RWPE1 (cell line): ENCODE measurements around the gene DMRTC2.
"Not testable (repeated sequence)": the region's sequence is repeated elsewhere in the genome, so short reads cannot be mapped to it uniquely, and the experiment has no call there.

Experiments used
- CTCF ChIA-PET: fragments of 350-600 bp; sonication (Branson Sonifier 250); formaldehyde crosslinking; extraction: SDS; loops from one replicate; lab custom pipeline; 2021; lab: Yijun Ruan, JAX
- POLR2A ChIA-PET: fragments of 400-600 bp; formaldehyde crosslinking; extraction: SDS; loops from one replicate; lab custom pipeline; 2020; ENCODE audit warnings: antibody characterized with exemption; ENCODE audit not compliant: low non-redundant PET; lab: Yijun Ruan, JAX
- DNase-seq: peaks from one replicate; pipeline ENCODE4 v3.0.0; 2012; ENCODE audit warnings: low spot score
- H3K27ac ChIP-seq: fragments of 450-650 bp; 2 replicates; pipeline ENCODE4 v1.5.1; 2017
- TF ChIP-seq, protein P1 (sequence below): fragments of 450-650 bp; conservative IDR thresholded peaks from 2 replicates; pipeline ENCODE4 v1.5.1; 2017; ENCODE audit warnings: low read depth, mild to moderate bottlenecking

The DMRTC2 gene

DNA sequence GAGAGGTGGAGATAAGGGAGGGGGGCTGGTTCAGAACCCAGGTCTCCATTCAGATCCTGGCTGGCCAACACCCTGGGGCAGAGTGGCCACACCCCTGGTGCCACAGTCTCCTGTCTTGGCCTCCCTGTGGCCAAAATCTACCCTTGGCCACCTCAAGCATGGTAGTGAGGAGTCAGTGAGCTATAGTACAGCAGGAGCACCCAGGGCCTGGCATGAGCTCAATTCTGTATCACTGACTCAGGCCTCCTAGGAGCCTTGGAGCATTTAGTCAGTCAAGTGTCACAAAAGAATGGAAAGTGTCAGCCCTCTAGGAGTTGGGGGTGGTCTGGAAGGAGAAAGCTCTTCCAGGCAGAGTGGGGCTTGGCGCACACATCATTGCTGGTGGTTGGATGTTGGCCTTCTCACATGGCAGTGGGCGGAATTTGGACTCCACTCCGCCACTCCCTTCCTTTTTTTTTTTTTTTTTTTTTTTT is 25.6 kb downstream of the DMRTC2 start:
- ChIA-PET POLR2A (no interaction called here), CTCF (no interaction called here)
- TF ChIP-seq, protein P1, sequence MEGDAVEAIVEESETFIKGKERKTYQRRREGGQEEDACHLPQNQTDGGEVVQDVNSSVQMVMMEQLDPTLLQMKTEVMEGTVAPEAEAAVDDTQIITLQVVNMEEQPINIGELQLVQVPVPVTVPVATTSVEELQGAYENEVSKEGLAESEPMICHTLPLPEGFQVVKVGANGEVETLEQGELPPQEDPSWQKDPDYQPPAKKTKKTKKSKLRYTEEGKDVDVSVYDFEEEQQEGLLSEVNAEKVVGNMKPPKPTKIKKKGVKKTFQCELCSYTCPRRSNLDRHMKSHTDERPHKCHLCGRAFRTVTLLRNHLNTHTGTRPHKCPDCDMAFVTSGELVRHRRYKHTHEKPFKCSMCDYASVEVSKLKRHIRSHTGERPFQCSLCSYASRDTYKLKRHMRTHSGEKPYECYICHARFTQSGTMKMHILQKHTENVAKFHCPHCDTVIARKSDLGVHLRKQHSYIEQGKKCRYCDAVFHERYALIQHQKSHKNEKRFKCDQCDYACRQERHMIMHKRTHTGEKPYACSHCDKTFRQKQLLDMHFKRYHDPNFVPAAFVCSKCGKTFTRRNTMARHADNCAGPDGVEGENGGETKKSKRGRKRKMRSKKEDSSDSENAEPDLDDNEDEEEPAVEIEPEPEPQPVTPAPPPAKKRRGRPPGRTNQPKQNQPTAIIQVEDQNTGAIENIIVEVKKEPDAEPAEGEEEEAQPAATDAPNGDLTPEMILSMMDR = no peak
- no peak for DNase-seq
- H3K27ac ChIP-seq = peak overlapping the region; percentile 64

DNA sequence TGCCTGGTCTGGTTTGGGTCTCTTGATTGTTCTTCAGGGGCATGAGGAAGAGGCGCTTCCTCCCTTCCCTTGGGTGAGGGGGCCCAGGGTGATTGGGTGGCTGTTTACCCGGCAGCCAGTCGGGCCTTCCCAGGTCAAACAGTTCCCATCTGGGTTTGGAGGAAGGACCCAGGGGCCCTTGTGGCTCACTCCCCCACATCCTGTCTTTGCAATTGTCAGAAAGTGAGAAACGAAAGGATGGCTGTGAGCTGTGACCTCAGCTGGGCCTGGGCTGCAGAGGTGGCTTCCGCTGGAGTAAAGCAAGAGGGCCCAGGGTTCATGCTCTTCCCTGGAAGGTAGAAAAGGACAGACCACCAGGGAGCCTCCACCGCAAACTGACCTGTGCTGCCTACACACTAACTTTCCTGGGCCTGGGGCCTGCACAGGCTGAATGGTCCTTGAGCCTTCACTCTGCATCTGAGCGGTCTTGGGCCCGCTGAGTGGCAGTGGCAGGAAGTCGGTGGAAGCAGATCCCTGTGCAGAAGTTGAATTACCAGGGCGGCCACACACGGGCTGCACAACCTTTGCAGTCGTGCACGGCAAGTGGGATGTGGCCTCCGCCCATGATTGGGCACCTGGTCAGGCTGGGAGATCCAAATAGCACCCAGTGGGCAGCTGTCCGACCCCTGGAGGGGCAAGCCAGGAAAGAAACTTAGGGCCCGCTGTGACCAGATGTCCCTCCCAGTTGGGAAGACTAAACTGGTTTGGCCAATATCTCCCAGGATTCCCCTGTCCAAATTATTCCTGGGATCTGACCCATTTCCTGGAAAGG is 26.9 kb downstream of the DMRTC2 start:
- CTCF ChIA-PET = interaction anchor here (0.6 to 1.9 kb wide), 4 partner anchors 15 to 456 kb away, joined by 3 to 15 read pairs (median 6); no protein-coding TSS in a partner anchor
- POLR2A ChIA-PET = interaction anchor here (1.2 kb wide), 1 partner anchor 175 kb away, joined by 7 read pairs; no protein-coding TSS in a partner anchor
- peak overlapping the region; percentile 64 for H3K27ac ChIP-seq
- no peak for DNase-seq
- TF ChIP-seq, protein P1 = no peak

DNA sequence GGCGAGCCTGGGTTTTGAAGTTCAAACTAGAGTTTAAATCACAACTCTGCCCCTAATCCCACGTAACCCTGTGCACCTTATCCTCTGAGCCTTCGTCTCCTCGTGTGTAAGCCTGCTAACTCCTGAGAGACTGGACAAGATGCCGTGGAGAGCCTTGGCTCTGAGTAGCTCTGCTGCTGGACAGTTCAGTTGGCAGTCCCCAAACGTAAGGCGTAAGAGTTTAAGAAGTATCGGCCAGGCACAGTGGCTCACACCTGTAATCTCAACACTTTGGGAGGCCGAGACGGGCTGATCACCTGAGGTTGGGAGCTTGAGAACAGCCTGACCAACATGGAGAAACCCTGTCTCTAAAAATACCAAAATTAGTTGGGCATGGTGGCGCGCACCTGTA is 27.5 kb downstream of the DMRTC2 start:
- TF ChIP-seq, protein P1 = no peak
- ChIA-PET POLR2A (interaction anchor here (1.2 to 1.3 kb wide), 2 partner anchors 12 to 175 kb away, joined by 5 to 7 read pairs; partner anchors contain the start of gene RPS19), CTCF (interaction anchor here (0.6 to 1.9 kb wide), 11 partner anchors 14 to 456 kb away, joined by 3 to 21 read pairs (median 4); no protein-coding TSS in a partner anchor)
- no peak for DNase-seq
- H3K27ac ChIP-seq = peak overlapping the region; percentile 64

DNA sequence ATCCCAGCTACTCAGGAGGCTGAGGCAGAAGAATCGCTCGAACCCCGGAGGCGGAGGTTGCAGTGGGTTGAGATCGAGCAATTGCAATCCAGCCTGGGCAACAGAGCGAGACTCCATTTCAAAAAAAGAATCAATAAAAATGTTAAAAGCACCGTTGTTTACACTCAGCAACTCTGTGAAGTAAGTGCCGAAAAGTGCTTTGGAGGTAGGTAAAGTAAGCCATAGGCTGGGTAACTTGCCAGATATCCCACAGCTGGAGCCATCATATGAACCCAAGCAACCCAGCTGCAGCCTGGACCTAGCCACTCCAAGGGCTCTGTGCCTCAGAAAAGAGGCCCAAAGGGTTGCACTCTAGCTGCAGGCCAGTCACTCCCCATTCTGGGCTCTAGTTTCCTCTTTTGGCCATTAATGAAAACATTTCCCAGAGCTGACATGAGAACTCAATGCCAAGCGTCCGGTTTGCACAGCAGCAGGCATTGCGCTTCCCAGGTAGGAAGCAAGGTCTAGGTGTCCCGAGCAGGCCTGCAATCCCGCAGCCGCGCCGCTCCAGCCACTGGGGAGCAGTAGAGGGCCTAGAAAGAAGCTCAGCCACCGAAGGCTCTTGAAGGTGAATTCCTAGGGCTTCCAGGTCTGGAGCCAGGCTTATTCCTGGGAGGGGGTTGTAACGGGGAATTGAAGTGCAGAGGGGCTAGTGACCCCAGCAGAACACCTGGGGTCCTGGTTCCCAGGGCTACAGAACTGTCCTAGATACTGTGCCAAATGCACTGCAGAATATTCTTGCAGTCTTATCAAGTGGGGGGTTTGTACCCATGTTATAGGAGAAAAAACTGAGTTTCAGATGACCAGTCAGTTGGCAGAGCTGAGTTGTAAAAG is 28.2 kb downstream of the DMRTC2 start:
- ChIA-PET CTCF (interaction anchor here (0.5 to 1.9 kb wide), 20 partner anchors 9 to 1537 kb away, joined by 3 to 21 read pairs (median 4); partner anchors contain the start of genes ARHGEF1 and RPS19), POLR2A (interaction anchor here (1.2 to 1.3 kb wide), 2 partner anchors 13 to 174 kb away, joined by 5 to 7 read pairs; partner anchors contain the start of gene RPS19)
- TF ChIP-seq, protein P1 = peak; percentile 82
- peak overlapping the region; percentile 64 for H3K27ac ChIP-seq
- DNase-seq = peak; percentile 66

DNA sequence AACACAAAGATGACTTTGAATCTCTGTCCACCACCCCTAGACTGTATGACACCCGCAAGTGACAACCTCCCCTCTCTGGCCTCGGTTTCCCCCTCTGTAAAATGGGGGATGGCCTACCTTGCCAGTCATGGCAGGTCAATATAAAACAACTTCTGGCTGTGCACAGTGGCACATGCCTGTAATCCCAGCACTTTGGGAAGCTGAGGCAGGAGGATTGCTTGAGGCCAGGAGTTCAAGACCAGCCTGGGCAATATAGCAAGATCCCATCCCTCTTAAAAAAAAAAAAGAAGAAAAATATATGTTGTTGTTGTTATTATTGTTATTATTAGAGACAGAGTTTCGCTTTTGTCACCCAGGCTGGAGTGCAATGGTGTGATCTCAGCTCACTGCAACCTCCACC is 31.1 kb downstream of the DMRTC2 start:
- POLR2A ChIA-PET, CTCF ChIA-PET, H3K27ac ChIP-seq, DNase-seq: not testable (repeated sequence)

DNA sequence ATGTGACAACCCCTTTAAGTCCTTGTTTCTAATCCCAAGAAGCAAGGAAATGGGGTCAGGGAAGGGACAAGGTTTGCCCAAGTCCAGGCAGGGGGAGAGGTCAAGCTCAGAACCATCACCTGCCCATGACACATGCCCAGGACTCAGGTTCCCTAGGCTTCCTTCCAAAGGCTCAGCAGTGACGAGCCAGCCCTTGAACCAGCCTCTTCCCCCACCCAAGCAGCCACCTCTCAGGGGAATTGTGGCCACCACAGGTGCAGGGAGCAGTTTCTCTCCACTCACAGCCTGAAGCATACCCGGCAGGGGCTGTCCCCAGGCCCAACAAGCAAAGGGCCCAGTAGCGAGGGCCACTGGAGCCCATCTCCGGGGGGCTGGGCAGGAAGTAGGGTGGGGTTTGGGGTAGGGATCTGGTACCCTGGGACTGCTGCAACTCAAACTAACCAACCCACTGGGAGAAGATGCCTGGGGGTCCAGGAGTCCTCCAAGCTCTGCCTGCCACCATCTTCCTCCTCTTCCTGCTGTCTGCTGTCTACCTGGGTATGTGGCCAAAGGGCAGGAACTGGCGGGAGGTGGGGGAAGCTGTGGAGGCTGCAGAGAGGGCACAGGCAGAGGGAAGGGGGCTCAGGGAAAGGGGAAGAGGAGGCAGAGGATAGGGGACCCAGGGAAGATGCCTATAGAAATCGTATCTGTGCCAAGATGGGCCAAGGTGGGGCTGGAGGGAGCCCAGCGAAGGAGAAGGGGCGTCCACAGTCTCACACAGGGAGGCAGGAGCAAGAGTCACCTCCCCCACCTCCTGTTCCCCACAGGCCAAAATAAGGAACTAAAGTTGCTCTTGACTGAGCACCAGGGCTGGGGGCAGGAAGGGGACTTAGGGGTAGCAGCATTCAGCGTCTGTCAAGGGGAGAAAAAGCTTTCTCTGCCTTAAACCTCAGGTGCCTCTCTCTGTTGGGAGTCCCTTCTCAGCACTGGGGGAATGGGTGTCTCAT is 32.3 kb downstream of the DMRTC2 start, which contains the start of gene CD79A:
Gene CD79A, plus strand, starts transcription at position 433 of the 986 bp plus-strand sequence. Its CDS starts 26 bp downstream, at position 459.
- ChIA-PET POLR2A (no interaction called here), CTCF (interaction anchor here (1.0 kb wide), 1 partner anchor 81 kb away, joined by 7 read pairs; no protein-coding TSS in a partner anchor)
- H3K27ac ChIP-seq = no peak within 1 kb of the TSS
- DNase-seq = no peak
- TF ChIP-seq, protein P1 = no peak
